Measurements from ENCODE around the gene TMEM184B. TPM values are rescaled to one million over a fixed set of nuclear protein-coding genes. Genes with fewer than 3 reads are reported as not detected.

The TMEM184B gene
- total and polyA plus RNA-seq, 10 of the 15 experiments (the other 5 are each of a cell fraction or from before 2014, with no cell fraction given), result 0.56 to 22.4 (median 7.9) TPM

DNA sequence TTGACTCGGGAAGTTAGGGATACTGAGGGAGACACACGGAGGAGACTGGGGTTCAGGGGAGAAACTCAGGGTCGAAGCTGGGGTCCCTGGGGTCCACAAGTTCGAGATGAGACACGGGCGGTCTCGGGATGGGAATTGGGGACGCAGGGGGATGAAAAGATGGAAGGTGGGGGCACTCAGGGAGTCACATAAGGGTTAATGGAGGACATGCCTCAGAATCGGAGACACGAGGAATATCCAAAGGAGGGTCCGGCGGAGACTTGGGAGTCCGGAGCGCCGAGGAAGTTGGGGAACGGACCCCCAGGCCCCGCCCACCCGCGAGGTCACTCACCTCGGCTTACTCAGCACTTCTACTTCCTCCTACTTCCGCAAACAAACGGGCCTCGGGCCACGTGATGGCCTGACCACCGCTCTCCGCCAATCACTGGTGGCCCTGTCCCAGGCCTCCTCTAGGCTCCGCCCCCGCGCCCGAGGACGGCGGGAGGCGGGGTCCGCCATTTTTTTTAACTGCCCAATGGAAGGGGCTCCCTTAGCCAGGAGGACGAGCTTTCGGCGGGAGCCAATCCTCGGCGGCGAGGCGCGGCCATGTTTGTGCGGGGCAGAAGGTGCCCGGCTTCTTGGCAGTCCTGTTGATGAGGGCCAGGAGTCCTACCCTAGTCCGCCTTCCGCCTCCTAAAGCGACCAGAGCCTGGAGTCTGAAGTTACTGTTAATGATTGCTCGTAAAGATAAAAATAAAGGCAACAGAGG is 91.2 kb downstream of the TMEM184B start, which contains the start of gene PLA2G6 (continued):
- TF ChIP-seq, protein P1, sequence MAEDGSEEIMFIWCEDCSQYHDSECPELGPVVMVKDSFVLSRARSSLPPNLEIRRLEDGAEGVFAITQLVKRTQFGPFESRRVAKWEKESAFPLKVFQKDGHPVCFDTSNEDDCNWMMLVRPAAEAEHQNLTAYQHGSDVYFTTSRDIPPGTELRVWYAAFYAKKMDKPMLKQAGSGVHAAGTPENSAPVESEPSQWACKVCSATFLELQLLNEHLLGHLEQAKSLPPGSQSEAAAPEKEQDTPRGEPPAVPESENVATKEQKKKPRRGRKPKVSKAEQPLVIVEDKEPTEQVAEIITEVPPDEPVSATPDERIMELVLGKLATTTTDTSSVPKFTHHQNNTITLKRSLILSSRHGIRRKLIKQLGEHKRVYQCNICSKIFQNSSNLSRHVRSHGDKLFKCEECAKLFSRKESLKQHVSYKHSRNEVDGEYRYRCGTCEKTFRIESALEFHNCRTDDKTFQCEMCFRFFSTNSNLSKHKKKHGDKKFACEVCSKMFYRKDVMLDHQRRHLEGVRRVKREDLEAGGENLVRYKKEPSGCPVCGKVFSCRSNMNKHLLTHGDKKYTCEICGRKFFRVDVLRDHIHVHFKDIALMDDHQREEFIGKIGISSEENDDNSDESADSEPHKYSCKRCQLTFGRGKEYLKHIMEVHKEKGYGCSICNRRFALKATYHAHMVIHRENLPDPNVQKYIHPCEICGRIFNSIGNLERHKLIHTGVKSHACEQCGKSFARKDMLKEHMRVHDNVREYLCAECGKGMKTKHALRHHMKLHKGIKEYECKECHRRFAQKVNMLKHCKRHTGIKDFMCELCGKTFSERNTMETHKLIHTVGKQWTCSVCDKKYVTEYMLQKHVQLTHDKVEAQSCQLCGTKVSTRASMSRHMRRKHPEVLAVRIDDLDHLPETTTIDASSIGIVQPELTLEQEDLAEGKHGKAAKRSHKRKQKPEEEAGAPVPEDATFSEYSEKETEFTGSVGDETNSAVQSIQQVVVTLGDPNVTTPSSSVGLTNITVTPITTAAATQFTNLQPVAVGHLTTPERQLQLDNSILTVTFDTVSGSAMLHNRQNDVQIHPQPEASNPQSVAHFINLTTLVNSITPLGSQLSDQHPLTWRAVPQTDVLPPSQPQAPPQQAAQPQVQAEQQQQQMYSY (CRISPR knock-in tag; IDR thresholded peaks at IDR 0.05), result no peak
- TF ChIP-seq NBN (IDR thresholded peaks at IDR 0.05) (no peak; the same call in 1 of the 2 replicates), CHD2 (IDR thresholded peaks at IDR 0.05; ENCODE audit: borderline replicate concordance, low read depth, low read length) (peak; percentile 49; the same call in 1 of the 2 replicates), MTA3 (IDR thresholded peaks at IDR 0.05; ENCODE audit: borderline replicate concordance, low read length) (no peak), NRF1 (conservative IDR thresholded peaks at IDR 0.05; ENCODE audit: low read depth, low read length) (no peak), ZBED1 (IDR thresholded peaks at IDR 0.05; ENCODE audit: borderline replicate concordance) (no peak), STAT1 (conservative IDR thresholded peaks at IDR 0.05) (no peak), YY1 (IDR thresholded peaks at IDR 0.05; ENCODE audit: low read depth, low read length) (peak; percentile 100), ZNF622 (IDR thresholded peaks at IDR 0.05) (no peak), SMC3 (IDR thresholded peaks at IDR 0.05; ENCODE audit: borderline replicate concordance, low read length) (no peak), MXI1 (IDR thresholded peaks at IDR 0.05; ENCODE audit: low read depth, low read length) (0 out of 2 replicates have a peak, but pooled peaks have one; percentile 3), RUNX3 (IDR thresholded peaks at IDR 0.05; ENCODE audit: low read length) (no peak), TCF12 (IDR thresholded peaks at IDR 0.05; ENCODE audit: low read depth, low read length) (no peak), EZH2 (IDR thresholded peaks at IDR 0.05; ENCODE audit: borderline replicate concordance, control insufficient read depth, low read depth, low read length) (no peak)
- TF ChIP-seq, protein P2, sequence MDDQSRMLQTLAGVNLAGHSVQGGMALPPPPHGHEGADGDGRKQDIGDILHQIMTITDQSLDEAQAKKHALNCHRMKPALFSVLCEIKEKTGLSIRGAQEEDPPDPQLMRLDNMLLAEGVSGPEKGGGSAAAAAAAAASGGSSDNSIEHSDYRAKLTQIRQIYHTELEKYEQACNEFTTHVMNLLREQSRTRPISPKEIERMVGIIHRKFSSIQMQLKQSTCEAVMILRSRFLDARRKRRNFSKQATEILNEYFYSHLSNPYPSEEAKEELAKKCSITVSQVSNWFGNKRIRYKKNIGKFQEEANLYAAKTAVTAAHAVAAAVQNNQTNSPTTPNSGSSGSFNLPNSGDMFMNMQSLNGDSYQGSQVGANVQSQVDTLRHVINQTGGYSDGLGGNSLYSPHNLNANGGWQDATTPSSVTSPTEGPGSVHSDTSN (IDR thresholded peaks at IDR 0.05; ENCODE audit: insufficient replicate concordance, low read depth, low read length), result peak; percentile 27
- TF ChIP-seq, protein P3, sequence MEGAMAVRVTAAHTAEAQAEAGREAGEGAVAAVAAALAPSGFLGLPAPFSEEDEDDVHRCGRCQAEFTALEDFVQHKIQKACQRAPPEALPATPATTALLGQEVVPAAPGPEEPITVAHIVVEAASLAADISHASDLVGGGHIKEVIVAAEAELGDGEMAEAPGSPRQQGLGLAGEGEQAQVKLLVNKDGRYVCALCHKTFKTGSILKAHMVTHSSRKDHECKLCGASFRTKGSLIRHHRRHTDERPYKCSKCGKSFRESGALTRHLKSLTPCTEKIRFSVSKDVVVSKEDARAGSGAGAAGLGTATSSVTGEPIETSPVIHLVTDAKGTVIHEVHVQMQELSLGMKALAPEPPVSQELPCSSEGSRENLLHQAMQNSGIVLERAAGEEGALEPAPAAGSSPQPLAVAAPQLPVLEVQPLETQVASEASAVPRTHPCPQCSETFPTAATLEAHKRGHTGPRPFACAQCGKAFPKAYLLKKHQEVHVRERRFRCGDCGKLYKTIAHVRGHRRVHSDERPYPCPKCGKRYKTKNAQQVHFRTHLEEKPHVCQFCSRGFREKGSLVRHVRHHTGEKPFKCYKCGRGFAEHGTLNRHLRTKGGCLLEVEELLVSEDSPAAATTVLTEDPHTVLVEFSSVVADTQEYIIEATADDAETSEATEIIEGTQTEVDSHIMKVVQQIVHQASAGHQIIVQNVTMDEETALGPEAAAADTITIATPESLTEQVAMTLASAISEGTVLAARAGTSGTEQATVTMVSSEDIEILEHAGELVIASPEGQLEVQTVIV (IDR thresholded peaks at IDR 0.05; ENCODE audit: borderline replicate concordance, partially characterized antibody), result peak; percentile 49
- TF ChIP-seq, protein P4, sequence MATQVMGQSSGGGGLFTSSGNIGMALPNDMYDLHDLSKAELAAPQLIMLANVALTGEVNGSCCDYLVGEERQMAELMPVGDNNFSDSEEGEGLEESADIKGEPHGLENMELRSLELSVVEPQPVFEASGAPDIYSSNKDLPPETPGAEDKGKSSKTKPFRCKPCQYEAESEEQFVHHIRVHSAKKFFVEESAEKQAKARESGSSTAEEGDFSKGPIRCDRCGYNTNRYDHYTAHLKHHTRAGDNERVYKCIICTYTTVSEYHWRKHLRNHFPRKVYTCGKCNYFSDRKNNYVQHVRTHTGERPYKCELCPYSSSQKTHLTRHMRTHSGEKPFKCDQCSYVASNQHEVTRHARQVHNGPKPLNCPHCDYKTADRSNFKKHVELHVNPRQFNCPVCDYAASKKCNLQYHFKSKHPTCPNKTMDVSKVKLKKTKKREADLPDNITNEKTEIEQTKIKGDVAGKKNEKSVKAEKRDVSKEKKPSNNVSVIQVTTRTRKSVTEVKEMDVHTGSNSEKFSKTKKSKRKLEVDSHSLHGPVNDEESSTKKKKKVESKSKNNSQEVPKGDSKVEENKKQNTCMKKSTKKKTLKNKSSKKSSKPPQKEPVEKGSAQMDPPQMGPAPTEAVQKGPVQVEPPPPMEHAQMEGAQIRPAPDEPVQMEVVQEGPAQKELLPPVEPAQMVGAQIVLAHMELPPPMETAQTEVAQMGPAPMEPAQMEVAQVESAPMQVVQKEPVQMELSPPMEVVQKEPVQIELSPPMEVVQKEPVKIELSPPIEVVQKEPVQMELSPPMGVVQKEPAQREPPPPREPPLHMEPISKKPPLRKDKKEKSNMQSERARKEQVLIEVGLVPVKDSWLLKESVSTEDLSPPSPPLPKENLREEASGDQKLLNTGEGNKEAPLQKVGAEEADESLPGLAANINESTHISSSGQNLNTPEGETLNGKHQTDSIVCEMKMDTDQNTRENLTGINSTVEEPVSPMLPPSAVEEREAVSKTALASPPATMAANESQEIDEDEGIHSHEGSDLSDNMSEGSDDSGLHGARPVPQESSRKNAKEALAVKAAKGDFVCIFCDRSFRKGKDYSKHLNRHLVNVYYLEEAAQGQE (IDR thresholded peaks at IDR 0.05; ENCODE audit: low read depth, low read length), result no peak
- TF ChIP-seq, protein P5, sequence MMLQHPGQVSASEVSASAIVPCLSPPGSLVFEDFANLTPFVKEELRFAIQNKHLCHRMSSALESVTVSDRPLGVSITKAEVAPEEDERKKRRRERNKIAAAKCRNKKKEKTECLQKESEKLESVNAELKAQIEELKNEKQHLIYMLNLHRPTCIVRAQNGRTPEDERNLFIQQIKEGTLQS (IDR thresholded peaks at IDR 0.05; ENCODE audit: borderline replicate concordance, extremely low read depth, low read depth, low read length), result peak; percentile 86

Data from GM12878 (cell line).